HG02678 (cell line): ENCODE data around the gene WNT8B.

Experiments
- ATAC-seq: cut with Tn5 transposase; IDR thresholded peaks from one replicate; pipeline ENCODE4 v1.9.1; 2021; ENCODE audit warnings: mild to moderate bottlenecking, moderate library complexity; ENCODE audit not compliant: unreplicated experiment

The WNT8B gene

GRCh38 chr10:100482834-100483185 is 20.0 kb downstream of the WNT8B start:
- ATAC-seq = no peak

- ATAC-seq = no peak
These were observed 21.3 kb downstream of the WNT8B start for GRCh38 chr10:100483876-100484666.

GRCh38 chr10:100485366-100485765 is 22.6 kb downstream of the WNT8B start:
- ATAC-seq = no peak

DNA sequence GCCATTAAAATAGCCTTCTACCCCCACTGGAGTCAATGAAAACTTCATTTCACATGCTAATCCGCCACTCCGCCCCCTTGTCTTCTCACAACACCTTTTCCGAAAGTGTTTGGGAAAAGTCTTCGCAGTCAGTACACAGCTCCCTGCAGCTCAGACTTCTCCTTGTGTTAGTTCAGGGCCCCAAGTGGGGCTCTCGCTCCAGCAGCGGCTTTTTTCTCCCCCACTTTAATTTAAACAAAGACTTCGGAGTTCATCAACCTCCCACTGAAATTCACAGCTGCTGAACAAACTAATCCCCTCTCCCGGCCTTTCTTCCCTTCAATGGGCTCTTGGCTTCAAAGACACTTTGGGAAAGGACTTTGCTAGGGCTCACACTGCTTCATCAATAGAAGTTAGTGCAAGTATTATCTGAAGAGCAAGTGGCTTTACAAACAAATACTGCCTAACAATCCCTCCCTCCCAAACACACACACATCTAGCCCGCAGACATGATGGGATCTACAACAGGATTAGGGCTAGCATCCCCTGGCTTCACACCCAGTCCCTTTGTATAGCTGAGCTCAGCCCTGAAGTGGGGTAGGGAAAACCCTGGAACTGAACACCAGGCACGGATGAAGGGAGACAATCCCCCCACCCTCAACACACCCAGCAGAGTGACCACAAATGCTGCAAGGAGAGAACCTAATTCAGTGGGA is 23.1 kb downstream of the WNT8B start:
- ATAC-seq = no peak

DNA sequence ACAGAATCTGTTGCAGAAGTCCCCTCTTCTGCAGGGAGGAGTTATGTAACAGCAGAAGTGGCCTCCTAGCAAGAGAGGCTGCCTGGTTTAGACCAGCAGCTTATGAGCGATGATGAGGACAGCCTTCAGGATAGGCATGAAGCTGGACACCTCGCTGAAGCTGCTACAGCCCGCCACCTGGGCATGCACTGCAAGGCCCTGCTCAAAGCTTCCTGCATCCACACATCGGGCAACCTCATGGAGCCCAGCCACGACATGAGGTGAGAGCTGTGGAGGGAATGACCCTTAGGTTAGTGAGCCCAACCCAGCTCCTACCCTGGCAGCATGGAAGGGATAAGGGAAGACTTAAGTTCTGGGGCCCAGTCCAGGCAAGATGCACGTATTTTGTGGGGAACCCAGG is 24.7 kb downstream of the WNT8B start:
- no peak for ATAC-seq

GRCh38 chr10:100489396-100489795 is 26.6 kb downstream of the WNT8B start:
- ATAC-seq = no peak

GRCh38 chr10:100490531-100490930 is 27.7 kb downstream of the WNT8B start:
- ATAC-seq = no peak

GRCh38 chr10:100496567-100496966 is 33.8 kb downstream of the WNT8B start:
- no peak for ATAC-seq

GRCh38 chr10:100498059-100498458 is 35.2 kb downstream of the WNT8B start:
- ATAC-seq = no peak

- no peak for ATAC-seq
These were observed 38.6 kb downstream of the WNT8B start for GRCh38 chr10:100501423-100501822.

- no peak for ATAC-seq
These were observed 40.2 kb downstream of the WNT8B start for GRCh38 chr10:100502926-100503494.

DNA sequence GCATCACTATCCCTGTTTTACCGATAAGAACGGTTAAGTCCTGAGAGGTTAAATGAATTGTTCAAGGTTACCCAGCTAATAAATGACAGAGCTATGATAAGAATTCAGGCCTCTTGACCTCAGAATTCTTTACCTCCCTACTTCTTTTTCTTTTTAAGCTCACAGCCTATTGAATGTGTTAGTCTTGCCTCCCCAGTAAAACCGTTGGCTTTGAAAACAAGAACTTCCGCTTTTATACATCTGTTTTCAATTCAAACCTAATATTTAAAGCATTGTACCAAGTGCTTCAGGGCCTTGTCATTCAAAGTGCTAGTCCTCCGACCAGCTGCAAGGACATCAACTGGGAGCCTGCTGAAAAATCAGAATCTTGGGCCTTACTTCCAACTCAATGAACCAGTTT is 41.3 kb downstream of the WNT8B start:
- no peak for ATAC-seq

GRCh38 chr10:100505164-100505563 is 42.4 kb downstream of the WNT8B start:
- ATAC-seq = no peak

DNA sequence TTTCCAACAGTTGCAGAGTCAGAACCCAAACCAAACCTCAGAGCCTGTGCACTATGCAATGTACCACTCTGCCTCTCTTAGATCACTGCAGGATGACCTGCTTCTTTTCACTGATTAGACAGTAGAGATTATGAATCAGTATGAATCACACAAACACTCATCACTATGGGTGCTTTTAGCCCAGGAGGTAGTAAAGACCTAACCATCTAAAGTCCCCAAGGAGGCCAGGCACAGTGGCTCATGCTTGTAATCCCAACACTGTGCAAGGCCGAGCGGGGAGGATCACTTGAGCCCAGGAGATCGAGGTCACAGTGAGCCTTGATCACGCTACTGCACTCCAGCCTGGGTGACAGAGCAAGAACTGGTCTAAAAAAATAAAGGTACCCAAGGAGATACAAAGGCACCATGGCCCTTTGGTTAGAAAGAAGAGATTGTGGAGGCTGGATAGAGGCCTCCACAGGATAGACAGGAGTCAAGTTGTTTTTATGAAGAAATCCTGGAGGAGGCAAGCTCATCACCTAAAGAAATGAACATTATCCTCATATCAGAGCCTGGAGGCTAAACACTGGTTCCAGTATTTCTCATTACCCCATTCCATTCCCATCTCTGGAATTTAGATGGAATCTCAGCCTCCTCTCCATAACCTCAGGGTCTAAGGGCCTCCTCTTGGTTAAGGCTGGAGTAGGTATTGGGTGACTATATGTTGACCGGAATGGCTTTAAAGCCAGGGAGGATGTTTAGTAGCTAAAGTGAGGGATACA is 44.0 kb downstream of the WNT8B start:
- no peak for ATAC-seq

- no peak for ATAC-seq
These were observed 44.5 kb downstream of the WNT8B start for GRCh38 chr10:100507357-100507732.

DNA sequence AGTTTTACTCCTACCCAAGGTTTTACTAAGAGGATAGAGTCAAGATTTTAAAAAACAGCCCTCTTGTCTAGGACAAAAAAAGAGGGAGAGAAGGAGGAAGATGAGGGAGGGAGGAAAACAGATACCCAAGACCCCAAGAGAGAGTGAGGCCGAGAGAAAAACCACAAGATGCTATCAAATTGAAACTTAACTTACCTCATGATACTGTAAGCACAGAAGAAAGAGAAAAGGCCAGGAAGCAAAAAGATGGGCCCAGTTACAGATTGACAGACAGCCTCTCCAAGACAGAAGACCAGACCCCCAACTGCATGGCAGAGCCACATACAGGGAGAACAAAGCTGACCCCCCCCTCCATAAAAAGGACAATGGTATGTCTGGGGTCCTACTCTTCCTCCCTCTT is 45.5 kb downstream of the WNT8B start:
- no peak for ATAC-seq

GRCh38 chr10:100508691-100509150 is 45.9 kb downstream of the WNT8B start:
- no peak for ATAC-seq

- ATAC-seq = no peak
These were observed 46.5 kb downstream of the WNT8B start for GRCh38 chr10:100509241-100509840.

GRCh38 chr10:100510533-100511308 is 47.9 kb downstream of the WNT8B start:
- ATAC-seq = no peak

DNA sequence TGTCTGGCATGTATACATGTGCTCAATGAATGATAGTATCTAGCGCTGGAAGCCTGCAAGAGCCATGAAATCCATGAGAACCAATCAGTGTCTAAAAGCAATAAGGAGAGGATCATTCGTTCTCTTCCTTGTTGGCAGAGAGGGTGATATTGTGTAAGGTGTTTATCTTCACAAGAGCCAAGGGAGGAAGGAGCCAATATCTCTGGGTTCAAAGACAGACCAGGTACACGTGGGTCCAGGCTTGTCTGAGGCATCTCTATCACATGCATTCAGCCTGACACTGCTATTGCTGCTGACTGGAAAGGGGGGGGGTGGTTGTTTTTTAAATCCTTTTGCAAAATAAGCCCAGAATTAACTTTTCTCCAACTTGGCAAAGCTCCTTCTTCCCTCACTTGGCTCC is 52.8 kb downstream of the WNT8B start:
- ATAC-seq = no peak
